Esophagus mucosa (tissue), 1 donor: Measurements from ENCODE around the gene NOXA1. TPM values are rescaled to one million over a fixed set of nuclear protein-coding genes. Genes with fewer than 3 reads are reported as not detected.
A peak's percentile ranks its signal among the peaks of the same experiment; 100 is the strongest.
"Not testable (repeated sequence)": the region's sequence is repeated elsewhere in the genome, so short reads cannot be mapped to it uniquely, and the experiment has no call there.

Source experiments
- ATAC-seq: fragments of 200-7000 bp; cut with Tn5 transposase; one replicate; pipeline ENCODE4 v1.9.1; 2020
- total RNA-seq: library from RNA; stranded (reverse); gene quantifications from one replicate; pipeline ENCODE4 v1.2.4, GENCODE V29; 2023
- donor health status: DM: yes; HTN: yes; CAD: no.

Gene NOXA1
- total RNA-seq, result 5.5 TPM

- peak; percentile 94 for ATAC-seq
Observed at GRCh38 chr9:137422604-137423513, at the start of gene NOXA1, which contains the start of gene EXD3. TSS of gene NOXA1 (plus strand) at chr9:137423393. CDS start at chr9:137423530, 137 bp downstream. TSS of gene EXD3 (minus strand) at chr9:137423162. CDS start at chr9:137395357, 27,805 bp downstream.

- no peak for ATAC-seq
Observed at GRCh38 chr9:137373611-137373980, 49.6 kb upstream of the NOXA1 start.

- no peak for ATAC-seq
Observed at GRCh38 chr9:137374131-137374845, 48.9 kb upstream of the NOXA1 start.

- ATAC-seq, result no peak
Observed at GRCh38 chr9:137375321-137376058, 47.7 kb upstream of the NOXA1 start.

GRCh38 chr9:137376386-137376785 is 46.8 kb upstream of the NOXA1 start:
- ATAC-seq, result no peak

- ATAC-seq, result not testable (repeated sequence)
Observed at GRCh38 chr9:137378688-137379410, 44.3 kb upstream of the NOXA1 start.

GRCh38 chr9:137379761-137380161 is 43.4 kb upstream of the NOXA1 start:
- ATAC-seq, result no peak

- no peak for ATAC-seq
Observed at GRCh38 chr9:137380171-137380570, 43.0 kb upstream of the NOXA1 start.

- no peak for ATAC-seq
Observed at GRCh38 chr9:137380606-137381005, 42.6 kb upstream of the NOXA1 start.

- peak; percentile 11 for ATAC-seq
Observed at GRCh38 chr9:137381501-137382443, 41.4 kb upstream of the NOXA1 start.

GRCh38 chr9:137382444-137383080 is 40.6 kb upstream of the NOXA1 start:
- ATAC-seq, result peak; percentile 17

- ATAC-seq, result peak; percentile 10
Observed at GRCh38 chr9:137383081-137383783, 40.0 kb upstream of the NOXA1 start.

GRCh38 chr9:137383784-137384756 is 39.1 kb upstream of the NOXA1 start:
- ATAC-seq, result no peak

- no peak for ATAC-seq
Observed at GRCh38 chr9:137385061-137385655, 38.0 kb upstream of the NOXA1 start.

- not testable (repeated sequence) for ATAC-seq
Observed at GRCh38 chr9:137386507-137387113, 36.6 kb upstream of the NOXA1 start.

- no peak for ATAC-seq
Observed at GRCh38 chr9:137387114-137387890, 35.9 kb upstream of the NOXA1 start.
